Measurements from ENCODE around the gene GJB6.

DNA sequence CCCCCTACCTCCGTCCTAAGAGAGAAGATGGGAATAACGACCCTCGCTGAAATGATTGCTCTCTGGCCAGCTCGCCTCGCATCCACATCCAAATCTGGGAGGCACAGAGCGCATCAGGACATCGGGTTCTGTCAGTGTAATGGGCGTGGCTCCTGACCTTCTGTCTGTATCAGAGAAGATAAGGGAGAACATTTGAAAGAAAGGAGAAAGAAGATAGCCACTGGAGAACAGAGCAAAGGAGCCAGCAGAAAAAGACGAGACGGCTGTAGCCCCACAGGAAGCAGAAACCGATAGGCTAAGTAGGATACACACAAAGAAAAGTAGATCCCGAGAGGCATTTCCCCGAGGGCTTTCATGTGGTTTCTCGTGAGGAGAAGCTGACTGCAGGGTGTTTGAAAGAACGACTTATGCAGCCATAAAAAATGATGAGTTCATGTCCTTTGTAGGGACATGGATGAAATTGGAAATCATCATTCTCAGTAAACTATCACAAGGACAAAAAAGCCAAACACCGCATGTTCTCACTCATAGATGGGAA, 25.4 kb downstream of the GJB6 start:
- TF ChIP-seq, protein P1, sequence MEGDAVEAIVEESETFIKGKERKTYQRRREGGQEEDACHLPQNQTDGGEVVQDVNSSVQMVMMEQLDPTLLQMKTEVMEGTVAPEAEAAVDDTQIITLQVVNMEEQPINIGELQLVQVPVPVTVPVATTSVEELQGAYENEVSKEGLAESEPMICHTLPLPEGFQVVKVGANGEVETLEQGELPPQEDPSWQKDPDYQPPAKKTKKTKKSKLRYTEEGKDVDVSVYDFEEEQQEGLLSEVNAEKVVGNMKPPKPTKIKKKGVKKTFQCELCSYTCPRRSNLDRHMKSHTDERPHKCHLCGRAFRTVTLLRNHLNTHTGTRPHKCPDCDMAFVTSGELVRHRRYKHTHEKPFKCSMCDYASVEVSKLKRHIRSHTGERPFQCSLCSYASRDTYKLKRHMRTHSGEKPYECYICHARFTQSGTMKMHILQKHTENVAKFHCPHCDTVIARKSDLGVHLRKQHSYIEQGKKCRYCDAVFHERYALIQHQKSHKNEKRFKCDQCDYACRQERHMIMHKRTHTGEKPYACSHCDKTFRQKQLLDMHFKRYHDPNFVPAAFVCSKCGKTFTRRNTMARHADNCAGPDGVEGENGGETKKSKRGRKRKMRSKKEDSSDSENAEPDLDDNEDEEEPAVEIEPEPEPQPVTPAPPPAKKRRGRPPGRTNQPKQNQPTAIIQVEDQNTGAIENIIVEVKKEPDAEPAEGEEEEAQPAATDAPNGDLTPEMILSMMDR (conservative IDR thresholded peaks at IDR 0.05): no peak
- TF ChIP-seq ZFX (IDR thresholded peaks at IDR 0.05): no peak

Measured in C4-2B (cell line).